ENCODE data around the gene PCP4.
"Not testable (repeated sequence)": the region's sequence is repeated elsewhere in the genome, so short reads cannot be mapped to it uniquely, and the experiment has no call there.

The PCP4 gene

DNA sequence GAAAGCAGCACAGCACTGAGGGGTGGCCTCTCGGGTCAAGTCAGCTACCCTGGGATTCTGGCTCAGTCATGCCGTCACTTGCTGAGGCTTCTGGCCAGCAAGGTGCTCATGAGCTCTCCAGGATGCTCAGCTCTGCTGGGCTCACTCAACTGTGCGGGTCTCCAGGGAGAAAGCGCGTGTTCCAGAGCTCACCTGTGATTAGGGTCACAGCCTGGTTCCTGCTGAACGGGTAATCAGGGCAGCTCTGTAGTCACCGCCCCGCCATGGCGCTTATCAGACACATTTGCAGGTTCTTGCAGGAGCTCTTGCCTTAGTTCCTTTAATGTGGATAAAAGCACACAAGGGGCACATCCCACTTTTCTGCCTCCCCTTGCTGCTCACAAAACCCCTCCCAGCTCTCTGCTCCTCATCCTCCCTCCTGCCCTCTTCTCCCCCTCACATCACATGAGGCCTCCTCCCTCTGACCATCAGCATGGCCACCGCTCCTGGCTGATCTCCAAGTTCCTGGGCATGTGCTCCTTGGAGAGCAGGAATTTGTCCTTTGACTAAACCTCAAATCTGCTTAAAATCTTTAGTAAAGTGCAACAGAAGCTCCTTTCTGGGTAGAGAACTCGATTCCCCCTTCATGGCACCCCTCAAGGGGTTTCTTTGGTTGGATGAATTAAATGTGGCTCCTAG lies 2.0 kb downstream of the PCP4 start:
- DNase-seq, result no peak

GRCh38 chr21:39873687-39874086 lies 6.4 kb downstream of the PCP4 start:
- no peak for DNase-seq

DNA sequence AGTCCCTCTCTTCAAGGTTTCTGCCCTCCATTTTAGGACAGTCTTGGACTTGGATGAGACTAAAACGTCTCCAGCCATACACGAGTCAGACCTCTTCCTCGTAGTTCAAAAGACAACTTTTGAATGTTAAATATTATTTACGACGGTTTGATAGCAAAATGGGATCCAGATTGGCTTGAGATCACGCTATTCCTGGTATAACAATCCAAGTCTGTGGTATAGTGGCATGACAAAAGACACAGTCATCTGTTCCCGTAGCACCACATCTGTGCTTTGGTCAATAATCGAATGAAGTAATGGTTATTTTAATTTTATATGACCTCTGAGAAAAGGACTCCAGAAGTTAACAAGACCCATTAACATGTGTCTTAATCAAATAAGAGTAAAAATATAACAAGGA lies 7.0 kb downstream of the PCP4 start:
- DNase-seq, result peak; percentile 5

DNA sequence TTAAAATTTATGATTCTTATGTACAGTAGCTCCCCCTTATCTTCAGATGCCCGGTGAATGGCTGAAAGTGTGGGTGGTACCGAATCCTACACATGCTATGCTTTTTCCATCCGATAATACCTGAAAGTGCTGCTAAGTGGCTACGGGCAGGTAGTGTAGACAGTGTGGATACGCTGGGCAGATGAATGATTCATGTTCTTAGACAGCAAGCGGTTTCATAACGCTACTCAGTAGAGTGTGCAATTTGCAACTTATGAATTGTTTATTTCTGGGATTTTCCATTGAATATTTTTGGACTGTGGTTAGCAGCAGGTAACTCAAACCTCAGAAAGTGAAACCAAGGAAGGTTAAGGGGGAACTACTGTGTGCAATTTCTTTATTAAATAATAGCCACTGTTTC lies 7.5 kb downstream of the PCP4 start:
- no peak for DNase-seq

DNA sequence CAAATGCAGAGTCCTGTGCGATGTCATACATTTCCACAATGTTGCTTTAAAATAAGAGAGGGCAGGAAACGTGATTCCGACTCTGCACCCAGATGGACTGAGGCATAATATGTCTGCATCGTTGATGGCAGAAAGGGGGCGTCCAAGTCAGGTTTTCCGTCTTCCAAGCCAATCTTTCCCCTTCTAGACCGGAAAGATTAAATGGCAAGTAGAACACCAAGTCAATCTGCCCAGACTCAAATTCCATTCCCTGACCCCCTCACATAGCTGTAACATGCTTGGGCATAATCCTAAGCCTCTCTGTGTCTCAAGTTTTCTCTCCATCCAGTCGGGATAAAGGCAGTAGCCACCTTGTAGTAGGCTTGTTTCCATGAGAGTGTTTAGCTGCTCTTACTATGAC lies 14.4 kb downstream of the PCP4 start:
- DNase-seq, result no peak

- DNase-seq, result no peak
These were observed 15.1 kb downstream of the PCP4 start for GRCh38 chr21:39882151-39882838.

DNA sequence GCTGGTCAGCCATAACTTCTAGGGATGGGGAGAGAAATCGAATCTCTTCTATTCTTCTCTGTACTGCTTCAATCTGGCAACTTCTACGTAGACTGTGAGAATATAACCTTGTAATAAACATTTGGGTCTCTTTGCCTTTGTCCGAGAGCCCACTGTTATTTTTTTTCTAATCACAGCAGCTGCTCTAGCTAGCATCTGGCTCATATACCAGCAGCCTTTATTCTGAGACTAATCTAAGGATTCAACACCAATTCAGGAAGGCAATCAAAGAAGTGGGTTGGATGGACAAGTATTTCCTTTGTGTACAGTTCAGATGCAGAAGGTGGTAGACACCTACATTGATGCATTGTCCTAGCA lies 15.6 kb downstream of the PCP4 start:
- DNase-seq, result no peak

DNA sequence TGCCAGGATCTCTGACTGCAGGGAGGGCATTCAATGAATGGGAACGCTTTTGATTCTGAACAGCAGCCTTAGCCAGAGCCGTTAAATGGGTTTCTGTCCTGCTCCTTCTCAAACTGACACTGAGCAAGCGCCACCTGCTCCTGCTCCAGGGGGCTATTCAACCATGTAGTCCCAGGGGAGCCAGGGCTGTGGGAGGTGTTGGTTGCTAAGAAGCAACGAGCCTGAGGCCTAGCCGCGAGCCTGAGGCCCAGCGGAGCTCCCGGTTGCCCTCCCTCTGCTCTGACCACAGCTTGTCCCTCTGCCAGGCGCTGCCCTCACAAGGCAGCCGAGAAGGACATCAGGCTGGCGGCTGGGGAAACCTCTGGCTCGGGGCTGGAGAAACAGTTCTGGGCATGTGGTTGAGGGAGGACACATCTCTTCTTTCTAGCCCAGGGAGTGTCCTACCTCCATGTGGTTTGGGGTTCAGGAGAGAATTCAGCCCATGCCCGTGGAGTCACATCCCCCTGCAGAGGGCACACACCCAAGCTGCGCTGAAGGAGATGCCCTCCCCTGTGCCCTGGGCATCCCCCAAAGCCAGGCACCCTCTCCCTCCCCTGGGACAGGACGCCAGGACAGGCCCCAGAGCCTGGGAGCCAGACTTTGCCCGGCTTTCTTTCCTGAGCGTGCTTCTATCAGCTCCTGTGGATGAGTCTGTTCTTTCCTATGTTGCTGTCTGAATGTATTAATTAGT lies 18.0 kb downstream of the PCP4 start:
- DNase-seq, result no peak

DNA sequence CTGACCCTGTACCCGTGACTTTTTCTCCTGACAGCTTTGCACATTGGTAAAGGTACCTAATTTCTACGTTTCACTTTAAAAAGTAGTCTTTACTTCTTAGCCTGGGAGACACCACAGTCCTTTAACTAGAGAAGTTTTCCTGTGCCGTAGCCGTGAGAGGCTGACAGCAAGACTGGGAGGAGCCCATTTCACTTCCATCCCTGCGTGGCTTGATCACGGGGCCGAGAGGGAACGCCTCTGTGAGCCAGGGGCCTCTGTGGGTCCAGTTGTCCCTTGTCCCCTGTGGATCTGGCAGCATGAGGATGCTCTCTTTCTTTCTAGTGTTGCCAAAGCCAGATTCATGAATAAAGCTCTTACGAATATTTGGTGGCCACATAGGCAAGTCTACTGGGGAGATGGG lies 21.6 kb downstream of the PCP4 start:
- no peak for DNase-seq

GRCh38 chr21:39891111-39891510 lies 23.9 kb downstream of the PCP4 start:
- DNase-seq, result no peak

DNA sequence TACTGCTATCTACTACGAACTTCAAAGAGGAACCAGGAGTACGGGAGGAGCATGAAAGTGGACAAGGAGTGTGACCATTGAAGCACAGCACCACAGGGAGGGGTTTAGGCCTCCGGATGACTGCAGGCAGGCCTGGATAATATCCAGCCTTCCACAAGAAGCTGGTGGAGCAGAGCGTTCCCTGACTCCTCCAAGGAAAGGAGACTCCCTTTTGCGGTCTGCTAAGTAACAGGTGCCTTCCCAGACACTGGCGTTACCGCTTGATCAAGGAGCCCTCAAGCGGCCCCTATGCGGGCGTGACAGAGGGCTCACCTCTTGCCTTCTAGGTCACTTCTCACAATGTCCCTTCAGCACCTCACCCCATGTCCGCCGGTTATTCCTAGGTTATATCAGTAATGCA lies 24.6 kb downstream of the PCP4 start:
- DNase-seq, result not testable (repeated sequence)

DNA sequence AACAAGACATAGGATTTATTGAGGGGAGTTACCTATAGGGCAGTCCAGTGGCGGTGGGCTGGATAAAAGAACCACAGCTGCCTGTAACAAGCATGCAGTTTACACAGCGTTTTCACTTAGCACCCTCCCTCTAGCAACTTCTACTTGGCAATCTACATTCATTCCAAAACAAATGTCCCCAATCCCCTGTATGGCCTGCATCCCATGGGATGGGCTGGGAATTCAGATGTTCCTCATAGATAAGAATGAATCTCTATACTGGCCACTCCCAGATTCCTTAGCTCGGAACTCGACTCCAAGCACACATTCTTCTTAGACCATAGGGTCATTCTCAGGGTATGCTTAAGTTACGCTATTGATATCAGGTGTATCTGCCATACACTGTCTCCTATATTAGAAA lies 33.3 kb downstream of the PCP4 start:
- no peak for DNase-seq

DNA sequence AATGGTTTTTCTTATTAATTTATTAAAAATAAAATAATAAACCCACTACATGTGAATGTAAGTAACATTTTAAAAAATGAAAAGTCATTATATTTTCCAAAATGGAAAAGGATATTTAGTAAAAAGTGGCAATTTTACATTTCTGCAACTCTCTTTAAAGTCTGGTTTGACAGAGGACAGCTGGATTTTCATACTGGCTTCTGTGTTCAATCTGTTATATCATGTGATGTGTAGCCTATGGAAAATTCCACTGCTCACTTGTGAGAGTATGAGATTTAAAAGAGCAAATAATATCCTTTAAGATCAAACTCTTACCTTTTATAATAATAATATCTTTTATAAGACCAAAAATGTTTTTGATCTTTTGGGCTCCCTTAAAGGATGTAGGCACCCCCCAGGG lies 33.7 kb downstream of the PCP4 start:
- no peak for DNase-seq

- DNase-seq, result no peak
These were observed 35.7 kb downstream of the PCP4 start for GRCh38 chr21:39902986-39903385.

GRCh38 chr21:39904457-39904856 lies 37.2 kb downstream of the PCP4 start:
- DNase-seq, result no peak

GRCh38 chr21:39908265-39908923 lies 41.2 kb downstream of the PCP4 start:
- no peak for DNase-seq

GRCh38 chr21:39911286-39912199 lies 44.3 kb downstream of the PCP4 start:
- DNase-seq, result no peak

DNA sequence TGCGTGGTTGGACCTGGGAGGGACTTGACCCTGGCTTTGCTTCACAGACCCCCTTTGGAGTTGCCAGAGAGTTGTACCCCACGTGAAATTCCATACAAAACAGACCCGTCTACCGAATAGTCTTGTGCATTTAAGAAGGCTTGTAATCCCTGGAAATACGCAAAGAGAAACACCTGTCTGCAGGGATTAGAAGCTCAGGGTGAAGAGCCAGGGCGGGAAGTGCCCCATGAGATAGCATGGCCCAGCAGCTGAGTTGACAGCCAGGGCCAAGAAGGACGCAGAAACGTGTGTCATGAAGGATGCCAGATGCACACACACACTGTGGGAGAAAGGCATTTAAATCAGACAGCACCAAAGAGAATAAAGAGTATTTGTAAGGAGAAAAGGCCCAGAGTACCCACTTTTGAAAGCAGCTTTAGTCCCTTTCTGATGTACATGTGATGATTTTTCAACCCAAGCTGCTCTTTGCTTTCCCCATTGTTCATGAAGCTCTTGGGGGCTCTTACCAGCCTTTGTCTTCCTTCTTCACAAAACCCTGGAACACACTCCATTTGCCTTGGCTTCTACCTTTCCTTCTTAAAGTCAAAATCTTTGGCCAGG lies 46.6 kb downstream of the PCP4 start:
- DNase-seq, result no peak

DNA sequence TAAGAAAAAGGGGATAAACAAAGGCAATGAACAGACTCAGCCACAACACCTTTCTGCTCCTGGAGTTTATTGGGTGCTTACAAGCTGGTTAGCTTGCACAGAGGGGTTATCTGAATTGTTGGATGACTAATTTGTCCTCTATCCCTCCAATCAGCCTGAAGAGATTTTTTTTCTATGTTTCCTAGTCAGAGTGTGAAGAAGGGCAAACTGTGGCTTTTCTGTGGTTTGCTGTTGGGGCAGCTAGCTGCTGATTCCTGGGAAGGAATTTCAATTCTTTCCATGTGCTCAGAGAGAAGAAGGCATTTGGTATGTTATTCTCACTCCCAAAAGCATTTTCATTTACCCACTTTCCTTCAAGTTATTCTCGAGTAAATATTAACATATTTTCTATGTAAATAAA lies 48.6 kb downstream of the PCP4 start:
- peak; percentile 9 for DNase-seq

- DNase-seq, result no peak
These were observed 51.3 kb downstream of the PCP4 start for GRCh38 chr21:39918558-39918957.

DNA sequence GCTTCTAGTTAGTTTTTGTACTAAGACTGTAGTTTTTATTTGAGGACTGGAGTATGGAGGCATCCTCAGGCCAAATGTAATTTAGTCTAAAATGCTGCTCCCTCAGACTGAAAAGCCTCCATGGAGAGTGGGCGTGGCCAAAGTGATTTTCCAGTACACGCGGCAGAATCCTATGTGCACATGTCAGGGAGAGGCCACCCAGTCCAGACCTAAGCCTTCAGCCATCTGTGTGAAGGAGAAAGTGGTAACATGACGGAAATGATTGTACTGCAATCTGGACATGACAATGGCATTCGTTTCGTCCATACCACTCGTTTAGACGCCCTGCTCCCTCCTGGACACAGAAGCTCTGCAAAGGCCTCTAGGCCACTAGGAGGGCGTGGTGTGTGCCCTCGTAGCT lies 56.2 kb downstream of the PCP4 start:
- DNase-seq, result no peak

All from fibroblast of skin of right biceps (primary cell).